GM23338 (cell line): ENCODE data around the gene NAT8L. TPM values are rescaled to one million over a fixed set of nuclear protein-coding genes. Genes with fewer than 3 reads are reported as not detected.

Source experiments
- ATAC-seq: fragments of 200-7000 bp; cut with Tn5 transposase; 3 replicates; pipeline ENCODE4 v1.9.1; 2020
- DNase-seq: peaks from one replicate; pipeline ENCODE4 v3.0.0-alpha.2; 2015; ENCODE audit warnings: low spot score
- H2AFZ ChIP-seq: fragments of 200-600 bp; sonication (generic); 2 replicates; pipeline ENCODE4 v1.8.0; 2016; ENCODE audit warnings: antibody characterized with exemption, mild to moderate bottlenecking, moderate library complexity
- H3F3A ChIP-seq: fragments of 200-600 bp; sonication (generic); replicated peaks from 2 replicates; pipeline ENCODE4 v1.8.0; 2017; ENCODE audit warnings: antibody characterized with exemption, mixed run types, low read depth
- H3K27ac ChIP-seq: fragments of 200-600 bp; sonication (generic); 2 replicates; pipeline ENCODE4 v1.6.1; 2016; ENCODE audit warnings: low read depth
- H3K27me3 ChIP-seq: fragments of 200-600 bp; sonication (generic); 2 replicates; pipeline ENCODE4 v1.8.0; 2016; ENCODE audit warnings: mild to moderate bottlenecking, mixed run types, moderate library complexity; ENCODE audit not compliant: insufficient read depth
- H3K36me3 ChIP-seq: fragments of 200-600 bp; sonication (generic); 2 replicates; pipeline ENCODE4 v1.8.0; 2016; ENCODE audit warnings: mild to moderate bottlenecking; ENCODE audit not compliant: insufficient read depth
- H3K4me1 ChIP-seq: fragments of 200-600 bp; sonication (generic); 2 replicates; pipeline ENCODE4 v1.8.0; 2016; ENCODE audit warnings: mild to moderate bottlenecking, moderate library complexity; ENCODE audit not compliant: insufficient read depth
- H3K4me2 ChIP-seq: fragments of 200-600 bp; sonication (generic); 2 replicates; pipeline ENCODE4 v1.7.1; 2017; ENCODE audit warnings: mixed run types
- H3K4me3 ChIP-seq: fragments of 200-600 bp; sonication (generic); 2 replicates; pipeline ENCODE4 v1.6.1; 2016; ENCODE audit warnings: mixed run types
- H3K79me2 ChIP-seq: fragments of 200-600 bp; sonication (generic); replicated peaks from 2 replicates; pipeline ENCODE4 v1.8.0; 2017; ENCODE audit warnings: mild to moderate bottlenecking; ENCODE audit not compliant: insufficient read depth
- H3K9me2 ChIP-seq: fragments of 200-600 bp; sonication (generic); 2 replicates; pipeline ENCODE4 v1.8.0; 2017; ENCODE audit not compliant: insufficient read depth
- H4K20me1 ChIP-seq: fragments of 200-600 bp; sonication (generic); replicated peaks from 2 replicates; pipeline ENCODE4 v1.8.0; 2017; ENCODE audit warnings: mild to moderate bottlenecking; ENCODE audit not compliant: insufficient read depth
- H3K27ac Mint-ChIP-seq: 2 replicates; pipeline ENCODE4 v1.8.0; 2020; ENCODE audit warnings: inconsistent platforms, mild to moderate bottlenecking, moderate library complexity, mixed read lengths
- H3K27me3 Mint-ChIP-seq: 3 replicates; pipeline ENCODE4 v1.8.0; 2022; ENCODE audit warnings: low read depth, mild to moderate bottlenecking, moderate library complexity, mixed read lengths, inconsistent platforms; ENCODE audit not compliant: insufficient read depth, poor library complexity
- H3K36me3 Mint-ChIP-seq: 3 replicates; pipeline ENCODE4 v1.8.0; 2021; ENCODE audit warnings: low read depth, mild to moderate bottlenecking, inconsistent platforms, moderate library complexity, mixed read lengths
- H3K4me1 Mint-ChIP-seq: 3 replicates; pipeline ENCODE4 v1.8.0; 2020; ENCODE audit warnings: mild to moderate bottlenecking, inconsistent platforms, mixed read lengths
- H3K4me3 Mint-ChIP-seq: 3 replicates; pipeline ENCODE4 v1.8.0; 2021; ENCODE audit warnings: moderate library complexity, mild to moderate bottlenecking, inconsistent platforms, mixed read lengths
- H3K9me3 Mint-ChIP-seq: 3 replicates; pipeline ENCODE4 v1.8.0; 2020; ENCODE audit warnings: moderate library complexity, mild to moderate bottlenecking, inconsistent platforms, mixed read lengths
- CREB1 ChIP-seq: fragments of 250-450 bp; sonication (Bioruptor Pico); IDR thresholded peaks from 2 replicates; pipeline ENCODE4 v1.5.0; 2020; ENCODE audit warnings: low read depth, mild to moderate bottlenecking, moderate library complexity
- EZH2 ChIP-seq: fragments of 200-600 bp; sonication (generic); IDR thresholded peaks from one replicate; pipeline ENCODE4 v1.8.0; 2017; ENCODE audit warnings: antibody characterized with exemption, mild to moderate bottlenecking, low read depth; ENCODE audit not compliant: unreplicated experiment
- EZH2phosphoT487 ChIP-seq: fragments of 200-600 bp; sonication (generic); IDR thresholded peaks from one replicate; pipeline ENCODE4 v1.8.1; 2018; ENCODE audit warnings: antibody characterized with exemption; ENCODE audit not compliant: unreplicated experiment
- JUNB ChIP-seq: IDR thresholded peaks from one replicate; pipeline ENCODE4 v1.6.1; 2016; ENCODE audit warnings: antibody characterized with exemption; ENCODE audit not compliant: unreplicated experiment
- NANOG ChIP-seq: IDR thresholded peaks from 2 replicates; pipeline ENCODE4 v1.6.1; 2016; ENCODE audit warnings: antibody characterized with exemption, borderline replicate concordance
- POLR2AphosphoS5 ChIP-seq: IDR thresholded peaks from 2 replicates; pipeline ENCODE4 v1.6.1; 2016; ENCODE audit warnings: antibody characterized with exemption, low read depth
- STAT1 ChIP-seq: IDR thresholded peaks from one replicate; pipeline ENCODE4 v1.6.1; 2016; ENCODE audit warnings: antibody characterized with exemption; ENCODE audit not compliant: unreplicated experiment
- ZNF114 ChIP-seq: fragments of 250-450 bp; sonication (Bioruptor Pico); IDR thresholded peaks from 2 replicates; pipeline ENCODE4 v1.5.0; 2020; ENCODE audit warnings: mild to moderate bottlenecking, moderate library complexity
- ZNF331 ChIP-seq: fragments of 250-450 bp; sonication (Bioruptor Pico); IDR thresholded peaks from 2 replicates; pipeline ENCODE4 v1.5.0; 2020; ENCODE audit warnings: low read depth, mild to moderate bottlenecking, moderate library complexity
- ZNF462 ChIP-seq: fragments of 250-450 bp; sonication (Bioruptor Pico); IDR thresholded peaks from 2 replicates; pipeline ENCODE4 v1.5.0; 2020; ENCODE audit warnings: mild to moderate bottlenecking, moderate library complexity
- polyA plus RNA-seq: library from polyadenylated mRNA; unstranded; fragments of >200 nt; fragmentation: Nextera tagmentation; extraction: Ambion mirVana; gene quantifications from 2 replicates; pipeline ENCODE4 v1.2.1, GENCODE V29; 2016
- total RNA-seq: library from RNA; depleted of rRNA; stranded (reverse); fragments of >200 nt; shearing (Covaris generic); gene quantifications from 2 replicates; pipeline ENCODE4 v1.2.3, GENCODE V29; 2014
- TF ChIP-seq, protein P1 (sequence below): IDR thresholded peaks from one replicate; pipeline ENCODE4 v1.6.1; 2018; ENCODE audit warnings: antibody characterized with exemption; ENCODE audit not compliant: unreplicated experiment
- TF ChIP-seq, protein P2 (sequence below), 2 experiments: fragments of 200-600 bp in 1 of 2; sonication (generic) in 1 of 2; conservative IDR thresholded peaks; 2 replicates each; pipeline versions ENCODE4 v1.5.1 to v1.6.1; 2016 to 2017; ENCODE audit warnings: antibody characterized with exemption in 2 of 2, low read depth in 2 of 2, mild to moderate bottlenecking in 2 of 2, moderate library complexity in 1 of 2
- TF ChIP-seq, protein P3 (sequence below): IDR thresholded peaks from 2 replicates; pipeline ENCODE4 v1.6.1; 2016; ENCODE audit warnings: antibody characterized with exemption

NAT8L gene
- total and polyA plus RNA-seq, 2 experiments from 2014 or later, result 1.6 to 9.7 TPM

- Histone ChIP-seq H3K4me3 (no peak overlapping the region), H3K36me3 (no peaks in the 10 kb centered on the region), H4K20me1 (no peaks in the 10 kb centered on the region), H2AFZ (no peak overlapping the region), H3K4me2 (no peak overlapping the region), H3K9me2 (no peaks in the 10 kb centered on the region), H3K4me1 (no peaks in the 10 kb centered on the region; the same call in 1 of the 2 replicates), H3K27ac (no peak overlapping the region), H3K27me3 (peaks cover 27% of the 10 kb centered on the region), H3K79me2 (no peaks in the 10 kb centered on the region), H3F3A (peaks cover 6% of the 10 kb centered on the region; the same call in 1 of the 2 replicates)
- ATAC-seq, result no peak
- Mint-ChIP-seq H3K9me3 (no peaks in the 10 kb centered on the region), H3K4me1 (peaks cover 8% of the 10 kb centered on the region), H3K4me3 (no peak overlapping the region), H3K27me3 (peaks cover 27% of the 10 kb centered on the region), H3K36me3 (peaks cover 3% of the 10 kb centered on the region; the same call in 1 of the 3 replicates), H3K27ac (no peak overlapping the region)
- TF ChIP-seq, protein P1, sequence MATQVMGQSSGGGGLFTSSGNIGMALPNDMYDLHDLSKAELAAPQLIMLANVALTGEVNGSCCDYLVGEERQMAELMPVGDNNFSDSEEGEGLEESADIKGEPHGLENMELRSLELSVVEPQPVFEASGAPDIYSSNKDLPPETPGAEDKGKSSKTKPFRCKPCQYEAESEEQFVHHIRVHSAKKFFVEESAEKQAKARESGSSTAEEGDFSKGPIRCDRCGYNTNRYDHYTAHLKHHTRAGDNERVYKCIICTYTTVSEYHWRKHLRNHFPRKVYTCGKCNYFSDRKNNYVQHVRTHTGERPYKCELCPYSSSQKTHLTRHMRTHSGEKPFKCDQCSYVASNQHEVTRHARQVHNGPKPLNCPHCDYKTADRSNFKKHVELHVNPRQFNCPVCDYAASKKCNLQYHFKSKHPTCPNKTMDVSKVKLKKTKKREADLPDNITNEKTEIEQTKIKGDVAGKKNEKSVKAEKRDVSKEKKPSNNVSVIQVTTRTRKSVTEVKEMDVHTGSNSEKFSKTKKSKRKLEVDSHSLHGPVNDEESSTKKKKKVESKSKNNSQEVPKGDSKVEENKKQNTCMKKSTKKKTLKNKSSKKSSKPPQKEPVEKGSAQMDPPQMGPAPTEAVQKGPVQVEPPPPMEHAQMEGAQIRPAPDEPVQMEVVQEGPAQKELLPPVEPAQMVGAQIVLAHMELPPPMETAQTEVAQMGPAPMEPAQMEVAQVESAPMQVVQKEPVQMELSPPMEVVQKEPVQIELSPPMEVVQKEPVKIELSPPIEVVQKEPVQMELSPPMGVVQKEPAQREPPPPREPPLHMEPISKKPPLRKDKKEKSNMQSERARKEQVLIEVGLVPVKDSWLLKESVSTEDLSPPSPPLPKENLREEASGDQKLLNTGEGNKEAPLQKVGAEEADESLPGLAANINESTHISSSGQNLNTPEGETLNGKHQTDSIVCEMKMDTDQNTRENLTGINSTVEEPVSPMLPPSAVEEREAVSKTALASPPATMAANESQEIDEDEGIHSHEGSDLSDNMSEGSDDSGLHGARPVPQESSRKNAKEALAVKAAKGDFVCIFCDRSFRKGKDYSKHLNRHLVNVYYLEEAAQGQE, result no peak
- TF ChIP-seq ZNF114 (CRISPR knock-in tag), result no peak
- TF ChIP-seq, protein P2, sequence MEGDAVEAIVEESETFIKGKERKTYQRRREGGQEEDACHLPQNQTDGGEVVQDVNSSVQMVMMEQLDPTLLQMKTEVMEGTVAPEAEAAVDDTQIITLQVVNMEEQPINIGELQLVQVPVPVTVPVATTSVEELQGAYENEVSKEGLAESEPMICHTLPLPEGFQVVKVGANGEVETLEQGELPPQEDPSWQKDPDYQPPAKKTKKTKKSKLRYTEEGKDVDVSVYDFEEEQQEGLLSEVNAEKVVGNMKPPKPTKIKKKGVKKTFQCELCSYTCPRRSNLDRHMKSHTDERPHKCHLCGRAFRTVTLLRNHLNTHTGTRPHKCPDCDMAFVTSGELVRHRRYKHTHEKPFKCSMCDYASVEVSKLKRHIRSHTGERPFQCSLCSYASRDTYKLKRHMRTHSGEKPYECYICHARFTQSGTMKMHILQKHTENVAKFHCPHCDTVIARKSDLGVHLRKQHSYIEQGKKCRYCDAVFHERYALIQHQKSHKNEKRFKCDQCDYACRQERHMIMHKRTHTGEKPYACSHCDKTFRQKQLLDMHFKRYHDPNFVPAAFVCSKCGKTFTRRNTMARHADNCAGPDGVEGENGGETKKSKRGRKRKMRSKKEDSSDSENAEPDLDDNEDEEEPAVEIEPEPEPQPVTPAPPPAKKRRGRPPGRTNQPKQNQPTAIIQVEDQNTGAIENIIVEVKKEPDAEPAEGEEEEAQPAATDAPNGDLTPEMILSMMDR (conservative IDR thresholded peaks at IDR 0.05; ENCODE audit: low read depth in 2 of 2), result no peak
- no peak for TF ChIP-seq ZNF462 (CRISPR knock-in tag)
- TF ChIP-seq JUNB, result no peak
- TF ChIP-seq NANOG, result no peak
- TF ChIP-seq, protein P3, sequence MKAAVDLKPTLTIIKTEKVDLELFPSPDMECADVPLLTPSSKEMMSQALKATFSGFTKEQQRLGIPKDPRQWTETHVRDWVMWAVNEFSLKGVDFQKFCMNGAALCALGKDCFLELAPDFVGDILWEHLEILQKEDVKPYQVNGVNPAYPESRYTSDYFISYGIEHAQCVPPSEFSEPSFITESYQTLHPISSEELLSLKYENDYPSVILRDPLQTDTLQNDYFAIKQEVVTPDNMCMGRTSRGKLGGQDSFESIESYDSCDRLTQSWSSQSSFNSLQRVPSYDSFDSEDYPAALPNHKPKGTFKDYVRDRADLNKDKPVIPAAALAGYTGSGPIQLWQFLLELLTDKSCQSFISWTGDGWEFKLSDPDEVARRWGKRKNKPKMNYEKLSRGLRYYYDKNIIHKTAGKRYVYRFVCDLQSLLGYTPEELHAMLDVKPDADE, result no peak
- no peak for TF ChIP-seq EZH2phosphoT487
- TF ChIP-seq POLR2AphosphoS5, result no peak
- TF ChIP-seq CREB1 (CRISPR knock-in tag), result no peak
- no peak for TF ChIP-seq ZNF331
- TF ChIP-seq STAT1, result no peak
- no peak for TF ChIP-seq EZH2
- no peak for DNase-seq
Measured at GRCh38 chr4:2064276-2064991, 5.3 kb downstream of the NAT8L start.
